ENCODE data around the gene MED19.

MED19 gene

GRCh38 chr11:57745206-57745605 is 33.2 kb upstream of the MED19 start:
- H3K4me3 ChIP-seq (ENCODE audit: low read depth, low read length) = no peak overlapping the region
- no peak for TF ChIP-seq CTCF (IDR thresholded peaks at IDR 0.05; ENCODE audit: low read depth, low read length, missing control alignments)
- in situ Hi-C loops (cut with HindIII; ENCODE audit: low sequenced_read_pairs) = no loop called here
- DNase-seq (ENCODE audit: low read depth) = no peak

GRCh38 chr11:57744357-57744756 is 32.3 kb upstream of the MED19 start:
- DNase-seq (ENCODE audit: low read depth) = no peak
- H3K4me3 ChIP-seq (ENCODE audit: low read depth, low read length) = no peak overlapping the region
- no peak for TF ChIP-seq CTCF (IDR thresholded peaks at IDR 0.05; ENCODE audit: low read depth, low read length, missing control alignments)
- in situ Hi-C loops (cut with HindIII; ENCODE audit: low sequenced_read_pairs) = no loop called here

- peak overlapping the region; percentile 80 for H3K4me3 ChIP-seq (ENCODE audit: low read depth, low read length)
- DNase-seq (ENCODE audit: low read depth) = no peak
- TF ChIP-seq CTCF (IDR thresholded peaks at IDR 0.05; ENCODE audit: low read depth, low read length, missing control alignments) = no peak
- in situ Hi-C loops (cut with HindIII; ENCODE audit: low sequenced_read_pairs) = no loop called here
Observed at GRCh38 chr11:57742087-57742452, 30.1 kb upstream of the MED19 start.

- in situ Hi-C loops (cut with HindIII; ENCODE audit: low sequenced_read_pairs) = no loop called here
- no peak for TF ChIP-seq CTCF (IDR thresholded peaks at IDR 0.05; ENCODE audit: low read depth, low read length, missing control alignments)
- peak within 1 kb of the TSS; percentile 80 for H3K4me3 ChIP-seq (ENCODE audit: low read depth, low read length)
- peak; percentile 93 for DNase-seq (ENCODE audit: low read depth)
Observed at GRCh38 chr11:57741132-57742086, 29.4 kb upstream of the MED19 start, which contains the start of gene SELENOH. Gene SELENOH (plus strand): TSS chr11:57741491. CDS start chr11:57741596, 105 bp downstream.

- in situ Hi-C loops (cut with HindIII; ENCODE audit: low sequenced_read_pairs) = no loop called here
- DNase-seq (ENCODE audit: low read depth) = no peak
- TF ChIP-seq CTCF (IDR thresholded peaks at IDR 0.05; ENCODE audit: low read depth, low read length, missing control alignments) = no peak
Observed at GRCh38 chr11:57735619-57736298, 23.7 kb upstream of the MED19 start.

GRCh38 chr11:57732661-57733060 is 20.6 kb upstream of the MED19 start:
- no peak overlapping the region for H3K4me3 ChIP-seq (ENCODE audit: low read depth, low read length)
- TF ChIP-seq CTCF (IDR thresholded peaks at IDR 0.05; ENCODE audit: low read depth, low read length, missing control alignments) = no peak
- no peak for DNase-seq (ENCODE audit: low read depth)
- in situ Hi-C loops (cut with HindIII; ENCODE audit: low sequenced_read_pairs) = no loop called here

More at GRCh38 chr11:57735619-57736298, 23.7 kb upstream of the MED19 start:
- H3K4me3 ChIP-seq (ENCODE audit: low read depth, low read length) = no peak overlapping the region

Data from astrocyte of the cerebellum (primary cell).